HepG2 (cell line): ENCODE results near the gene BCDIN3D. TPM values are rescaled to one million over a fixed set of nuclear protein-coding genes. Genes with fewer than 3 reads are reported as not detected.

Source experiments
- ATAC-seq: fragments of 200-7000 bp; cut with Tn5 transposase; 3 replicates; pipeline ENCODE4 v1.9.1; 2020; ENCODE audit warnings: mild to moderate bottlenecking, moderate library complexity
- BruUV-seq: library from RNA; stranded (reverse); fragments of 400-500 nt; replicated peaks from 2 replicates; lab custom pipeline; 2021; lab: Mats Ljungman, UMichigan
- CTCF ChIA-PET: fragments of 300-600 bp; formaldehyde crosslinking; extraction: SDS; loops from one replicate; lab custom pipeline; 2021; ENCODE audit warnings: low total read pairs, inconsistent platforms, low intra/inter-chr PET ratio; lab: Yijun Ruan, JAX
- POLR2A ChIA-PET: fragments of 350-600 bp; sonication (Branson Sonifier 250); formaldehyde crosslinking; loops from one replicate; lab custom pipeline; 2020; ENCODE audit warnings: antibody characterized with exemption, inconsistent platforms; lab: Yijun Ruan, JAX
- DNase-seq: peaks from one replicate; pipeline ENCODE4 v3.0.0-alpha.2; 2015; ENCODE audit warnings: low spot score
- FAIRE-seq: peaks from 3 replicates; lab custom pipeline; 2011; peaks lifted over from hg19 to GRCh38; lab: Jason Lieb, UNC
- H2AFZ ChIP-seq: one replicate; pipeline ENCODE4 v1.6.1; 2011; ENCODE audit warnings: low read length, inconsistent platforms
- H3K27ac ChIP-seq: fragments of 300-600 bp; 3 replicates; pipeline ENCODE4 v1.8.0; 2011; ENCODE audit warnings: mixed run types, mild to moderate bottlenecking, mixed read lengths, low read length, inconsistent platforms; ENCODE audit not compliant: insufficient read depth; ENCODE audit errors: extremely low read length
- H3K27me3 ChIP-seq, 2 experiments: fragments of 200-600 bp in 1 of 2; 2 replicates in 1 of 2; 3 replicates in 1 of 2; pipeline versions ENCODE4 v1.6.0 to v1.8.0; 2011; ENCODE audit warnings: low read length in 2 of 2, mild to moderate bottlenecking in 2 of 2, moderate library complexity in 2 of 2, inconsistent platforms in 1 of 2; ENCODE audit not compliant: insufficient read depth in 2 of 2, control insufficient read depth in 1 of 2
- H3K36me3 ChIP-seq, 2 experiments: fragments of 200-600 bp in 1 of 2; replicated peaks in 1 of 2; 2 replicates in 1 of 2; 3 replicates in 1 of 2; pipeline versions ENCODE4 v1.5.1 to v1.8.0; 2011; ENCODE audit warnings: low read length in 2 of 2, inconsistent platforms in 1 of 2; ENCODE audit not compliant: insufficient read depth in 2 of 2, control insufficient read depth in 1 of 2
- H3K4me1 ChIP-seq: 2 replicates; pipeline ENCODE4 v1.5.1; 2012; ENCODE audit warnings: low read length, inconsistent platforms; ENCODE audit not compliant: insufficient read depth
- H3K4me2 ChIP-seq: 2 replicates; pipeline ENCODE4 v1.6.0; 2011; ENCODE audit warnings: low read depth, low read length, inconsistent platforms
- H3K4me3 ChIP-seq, 3 experiments: fragments of 200-600 bp in 1 of 3; sonication (generic), shearing (Covaris generic) in 1 of 3; replicated peaks in 1 of 3; 2 replicates each; pipeline ENCODE4 v1.5.1; 2011 to 2016; ENCODE audit warnings: low read length in 3 of 3, inconsistent platforms in 2 of 3, low read depth in 2 of 3, mild to moderate bottlenecking in 2 of 3, control low read depth in 1 of 3, mixed read lengths in 1 of 3; ENCODE audit not compliant: insufficient read depth in 1 of 3
- H3K79me2 ChIP-seq: one replicate; pipeline ENCODE4 v1.6.1; 2011; ENCODE audit warnings: low read length, inconsistent platforms; ENCODE audit not compliant: insufficient read depth
- H3K9ac ChIP-seq: 2 replicates; pipeline ENCODE4 v1.6.0; 2011; ENCODE audit warnings: mild to moderate bottlenecking, low read depth, low read length, inconsistent platforms; ENCODE audit not compliant: insufficient read depth
- H3K9me3 ChIP-seq: 2 replicates; pipeline ENCODE4 v1.5.1; 2012; ENCODE audit warnings: mild to moderate bottlenecking, low read length
- H4K20me1 ChIP-seq: 2 replicates; pipeline ENCODE4 v1.6.0; 2011; ENCODE audit warnings: inconsistent platforms, mild to moderate bottlenecking, low read length, moderate library complexity; ENCODE audit not compliant: insufficient read depth
- ARNT ChIP-seq: fragments of 450-650 bp; IDR thresholded peaks from 2 replicates; pipeline ENCODE4 v1.6.1; 2017
- MYNN ChIP-seq: sonication (generic); formaldehyde crosslinking; IDR thresholded peaks from 2 replicates; pipeline ENCODE4 v1.4.0; 2020; ENCODE audit warnings: mild to moderate bottlenecking, low read depth, missing genetic modification reagents
- RELA ChIP-seq: sonication (generic); formaldehyde crosslinking; IDR thresholded peaks from 2 replicates; pipeline ENCODE4 v1.4.0; 2020; ENCODE audit warnings: missing genetic modification reagents
- SRSF1 ChIP-seq: fragments of 200-400 bp; formaldehyde crosslinking; optimal IDR thresholded peaks from 2 replicates; pipeline ENCODE3; 2017; ENCODE audit warnings: mild to moderate bottlenecking, low read depth, low read length, moderate library complexity
- ZBTB20 ChIP-seq: sonication (generic); formaldehyde crosslinking; IDR thresholded peaks from 2 replicates; pipeline ENCODE4 v1.8.1; 2023; ENCODE audit warnings: missing genetic modification reagents, low read depth, mild to moderate bottlenecking, borderline replicate concordance
- ZNF660 ChIP-seq: sonication (generic); formaldehyde crosslinking; IDR thresholded peaks from 2 replicates; pipeline ENCODE4 v1.5.1; 2020; ENCODE audit warnings: mild to moderate bottlenecking, low read depth, missing genetic modification reagents, borderline replicate concordance
- ZSCAN21 ChIP-seq: sonication (generic); formaldehyde crosslinking; IDR thresholded peaks from 2 replicates; pipeline ENCODE4 v1.8.0; 2022; ENCODE audit warnings: mild to moderate bottlenecking, missing genetic modification reagents, moderate library complexity, borderline replicate concordance
- WGBS: methylation state at CpG from one replicate; pipeline ENCODE4 v1.1.6; 2017; ENCODE audit warnings: low lambda C conversion rate; 5-methylcytosine and 5-hydroxymethylcytosine counted together
- in situ Hi-C: cut with HindIII; loops from 2 replicates; pipeline ENCODE4 v1.10.0; 2017; ENCODE audit warnings: low pct_unique_long_range_greater_than_20kb; ENCODE audit not compliant: extremely low pct_ligation_motif_present
- intact Hi-C: fragments of 100-400 bp; cut with micrococcal nuclease; formaldehyde crosslinking; loops from one replicate; pipeline ENCODE4 v1.10.0; 2022; ENCODE audit not compliant: unreplicated experiment
- polyA plus RNA-seq, 8 experiments: library from polyadenylated mRNA; depleted of rRNA in 3 of 8; stranded (reverse) in 7 of 8; unstranded in 1 of 8; fragments of >200 nt; fragmentation: Illumina TruSeq in 4 of 8; extraction: Trizol in 4 of 8; gene quantifications; 2 replicates each; pipeline versions ENCODE4 v1.2.1 to v1.2.3, GENCODE V29; 2011 to 2016; ENCODE audit warnings: low read depth in 4 of 8, missing spikeins in 1 of 8, mixed read lengths in 1 of 8; ENCODE audit not compliant: insufficient read depth in 1 of 8
- total RNA-seq, 5 experiments: library from RNA; depleted of rRNA; stranded (reverse); fragments of >200 nt; fragmentation: Illumina TruSeq; extraction: Trizol; gene quantifications; 2 replicates each; pipeline ENCODE4 v1.2.3, GENCODE V29; 2016; ENCODE audit warnings: low read depth in 1 of 5
- TF ChIP-seq, protein P1 (sequence below), 2 experiments: IDR thresholded peaks; 2 replicates each; pipeline ENCODE4 v1.6.1; 2011 to 2012; ENCODE audit warnings: low read length in 2 of 2, borderline replicate concordance in 1 of 2, low read depth in 1 of 2, mild to moderate bottlenecking in 1 of 2, moderate library complexity in 1 of 2
- TF ChIP-seq, protein P2 (sequence below): sonication (generic); formaldehyde crosslinking; IDR thresholded peaks from 2 replicates; pipeline ENCODE4 v1.8.1; 2023; ENCODE audit warnings: mild to moderate bottlenecking, moderate library complexity, missing genetic modification reagents
- TF ChIP-seq, protein P3 (sequence below): sonication (generic); formaldehyde crosslinking; IDR thresholded peaks from 2 replicates; pipeline ENCODE4 v1.4.0; 2020; ENCODE audit warnings: mild to moderate bottlenecking, missing genetic modification reagents
- TF ChIP-seq, protein P4 (sequence below): sonication (generic); formaldehyde crosslinking; IDR thresholded peaks from 2 replicates; pipeline ENCODE4 v1.4.0; 2020; ENCODE audit warnings: missing genetic modification reagents

The BCDIN3D gene
- total and polyA plus RNA-seq, 2 of the 13 experiments (the other 11 are each of a cell fraction or from before 2014, with no cell fraction given), result 2.2 to 2.5 TPM

DNA sequence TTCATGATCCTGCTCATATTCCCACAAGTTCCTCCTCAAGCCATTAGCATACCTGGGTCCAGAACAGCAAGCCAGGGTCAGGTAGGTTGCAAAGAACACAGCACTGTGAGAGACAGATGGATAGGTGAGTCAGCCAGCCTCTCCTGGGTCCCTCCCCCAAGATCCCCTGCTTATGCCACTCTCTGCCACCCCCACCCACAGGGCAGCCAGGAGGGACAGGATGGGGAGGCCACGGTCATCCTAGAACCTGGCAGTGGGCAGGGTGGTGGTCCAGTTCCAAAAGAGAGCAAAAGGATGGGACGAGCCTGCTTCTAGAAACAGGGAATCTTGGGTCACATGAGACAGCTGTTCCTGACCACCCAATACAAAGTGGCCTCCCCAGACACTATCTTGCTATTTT is 48.1 kb upstream of the BCDIN3D start (continued):
- TF ChIP-seq, protein P1, sequence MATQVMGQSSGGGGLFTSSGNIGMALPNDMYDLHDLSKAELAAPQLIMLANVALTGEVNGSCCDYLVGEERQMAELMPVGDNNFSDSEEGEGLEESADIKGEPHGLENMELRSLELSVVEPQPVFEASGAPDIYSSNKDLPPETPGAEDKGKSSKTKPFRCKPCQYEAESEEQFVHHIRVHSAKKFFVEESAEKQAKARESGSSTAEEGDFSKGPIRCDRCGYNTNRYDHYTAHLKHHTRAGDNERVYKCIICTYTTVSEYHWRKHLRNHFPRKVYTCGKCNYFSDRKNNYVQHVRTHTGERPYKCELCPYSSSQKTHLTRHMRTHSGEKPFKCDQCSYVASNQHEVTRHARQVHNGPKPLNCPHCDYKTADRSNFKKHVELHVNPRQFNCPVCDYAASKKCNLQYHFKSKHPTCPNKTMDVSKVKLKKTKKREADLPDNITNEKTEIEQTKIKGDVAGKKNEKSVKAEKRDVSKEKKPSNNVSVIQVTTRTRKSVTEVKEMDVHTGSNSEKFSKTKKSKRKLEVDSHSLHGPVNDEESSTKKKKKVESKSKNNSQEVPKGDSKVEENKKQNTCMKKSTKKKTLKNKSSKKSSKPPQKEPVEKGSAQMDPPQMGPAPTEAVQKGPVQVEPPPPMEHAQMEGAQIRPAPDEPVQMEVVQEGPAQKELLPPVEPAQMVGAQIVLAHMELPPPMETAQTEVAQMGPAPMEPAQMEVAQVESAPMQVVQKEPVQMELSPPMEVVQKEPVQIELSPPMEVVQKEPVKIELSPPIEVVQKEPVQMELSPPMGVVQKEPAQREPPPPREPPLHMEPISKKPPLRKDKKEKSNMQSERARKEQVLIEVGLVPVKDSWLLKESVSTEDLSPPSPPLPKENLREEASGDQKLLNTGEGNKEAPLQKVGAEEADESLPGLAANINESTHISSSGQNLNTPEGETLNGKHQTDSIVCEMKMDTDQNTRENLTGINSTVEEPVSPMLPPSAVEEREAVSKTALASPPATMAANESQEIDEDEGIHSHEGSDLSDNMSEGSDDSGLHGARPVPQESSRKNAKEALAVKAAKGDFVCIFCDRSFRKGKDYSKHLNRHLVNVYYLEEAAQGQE (IDR thresholded peaks at IDR 0.05; ENCODE audit: borderline replicate concordance in 1 of 2, low read depth in 1 of 2, low read length in 2 of 2), result no peak
- no peak for TF ChIP-seq ZSCAN21 (CRISPR knock-in tag)
- TF ChIP-seq, protein P2, sequence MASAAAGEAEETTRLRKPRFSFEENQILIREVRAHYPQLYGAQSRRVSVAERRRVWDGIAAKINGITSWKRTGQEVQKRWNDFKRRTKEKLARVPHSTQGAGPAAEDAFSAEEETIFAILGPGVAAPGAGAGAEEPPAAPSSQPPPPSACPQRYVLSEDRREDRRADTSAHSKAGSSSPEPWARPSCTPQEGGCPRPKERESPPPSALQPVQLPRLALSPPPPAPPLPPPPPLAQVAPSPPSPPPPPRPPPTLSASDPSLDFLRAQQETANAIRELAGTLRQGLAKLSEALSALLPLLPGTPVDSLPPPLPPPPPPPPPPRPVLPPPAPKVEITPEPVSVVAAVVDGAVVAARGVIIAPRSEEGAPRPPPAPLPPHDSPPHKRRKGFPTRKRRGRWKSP (CRISPR knock-in tag), result no peak

DNA sequence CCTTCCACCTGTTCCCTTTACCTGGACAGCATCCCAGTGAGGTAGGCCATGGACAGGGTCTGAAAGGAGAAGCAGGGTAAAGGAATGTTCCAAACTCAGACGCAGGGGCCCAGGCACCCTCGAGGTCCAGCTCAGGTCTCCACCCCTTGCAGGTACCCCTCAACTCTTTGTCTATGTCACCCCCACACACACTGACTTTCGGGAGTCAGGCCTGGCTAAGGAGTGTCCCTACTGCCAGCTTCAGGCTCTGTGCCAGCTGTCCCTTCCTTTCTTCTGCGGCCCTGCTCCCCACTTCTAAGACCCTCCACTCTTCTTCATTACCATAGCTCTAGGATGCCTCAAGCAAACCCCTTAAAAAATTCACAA is 47.2 kb upstream of the BCDIN3D start:
- Histone ChIP-seq H3K27me3 (peaks cover 6 to 61% of the 10 kb centered on the region in 2 experiments; a peak in 4 of 5 replicates), H4K20me1 (no peaks in the 10 kb centered on the region), H3K79me2 (no peaks in the 10 kb centered on the region), H3K27ac (no peak overlapping the region), H2AFZ (no peak overlapping the region), H3K4me3 (no peak overlapping the region), H3K36me3 (no peaks in the 10 kb centered on the region), H3K9me3 (no peaks in the 10 kb centered on the region), H3K4me2 (no peak overlapping the region), H3K4me1 (peaks cover 44% of the 10 kb centered on the region), H3K9ac (no peak overlapping the region)
- no peak for FAIRE-seq
- WGBS, result 10% methylated on average over 4 of the region's 4 CpGs
- ATAC-seq, result no peak
- no TSS peak for BruUV-seq
- intact Hi-C loops, result no loop called here
- ChIA-PET CTCF (no interaction called here), POLR2A (no interaction called here)
- in situ Hi-C loops, result no loop called here
- no peak for DNase-seq
- TF ChIP-seq ZBTB20 (no peak), ARNT (no peak), RELA (CRISPR knock-in tag) (no peak), ZNF660 (CRISPR knock-in tag) (no peak), MYNN (CRISPR knock-in tag) (no peak), SRSF1 (no peak)
- TF ChIP-seq, protein P3, sequence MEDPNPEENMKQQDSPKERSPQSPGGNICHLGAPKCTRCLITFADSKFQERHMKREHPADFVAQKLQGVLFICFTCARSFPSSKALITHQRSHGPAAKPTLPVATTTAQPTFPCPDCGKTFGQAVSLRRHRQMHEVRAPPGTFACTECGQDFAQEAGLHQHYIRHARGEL (CRISPR knock-in tag), result no peak
- TF ChIP-seq, protein P4, sequence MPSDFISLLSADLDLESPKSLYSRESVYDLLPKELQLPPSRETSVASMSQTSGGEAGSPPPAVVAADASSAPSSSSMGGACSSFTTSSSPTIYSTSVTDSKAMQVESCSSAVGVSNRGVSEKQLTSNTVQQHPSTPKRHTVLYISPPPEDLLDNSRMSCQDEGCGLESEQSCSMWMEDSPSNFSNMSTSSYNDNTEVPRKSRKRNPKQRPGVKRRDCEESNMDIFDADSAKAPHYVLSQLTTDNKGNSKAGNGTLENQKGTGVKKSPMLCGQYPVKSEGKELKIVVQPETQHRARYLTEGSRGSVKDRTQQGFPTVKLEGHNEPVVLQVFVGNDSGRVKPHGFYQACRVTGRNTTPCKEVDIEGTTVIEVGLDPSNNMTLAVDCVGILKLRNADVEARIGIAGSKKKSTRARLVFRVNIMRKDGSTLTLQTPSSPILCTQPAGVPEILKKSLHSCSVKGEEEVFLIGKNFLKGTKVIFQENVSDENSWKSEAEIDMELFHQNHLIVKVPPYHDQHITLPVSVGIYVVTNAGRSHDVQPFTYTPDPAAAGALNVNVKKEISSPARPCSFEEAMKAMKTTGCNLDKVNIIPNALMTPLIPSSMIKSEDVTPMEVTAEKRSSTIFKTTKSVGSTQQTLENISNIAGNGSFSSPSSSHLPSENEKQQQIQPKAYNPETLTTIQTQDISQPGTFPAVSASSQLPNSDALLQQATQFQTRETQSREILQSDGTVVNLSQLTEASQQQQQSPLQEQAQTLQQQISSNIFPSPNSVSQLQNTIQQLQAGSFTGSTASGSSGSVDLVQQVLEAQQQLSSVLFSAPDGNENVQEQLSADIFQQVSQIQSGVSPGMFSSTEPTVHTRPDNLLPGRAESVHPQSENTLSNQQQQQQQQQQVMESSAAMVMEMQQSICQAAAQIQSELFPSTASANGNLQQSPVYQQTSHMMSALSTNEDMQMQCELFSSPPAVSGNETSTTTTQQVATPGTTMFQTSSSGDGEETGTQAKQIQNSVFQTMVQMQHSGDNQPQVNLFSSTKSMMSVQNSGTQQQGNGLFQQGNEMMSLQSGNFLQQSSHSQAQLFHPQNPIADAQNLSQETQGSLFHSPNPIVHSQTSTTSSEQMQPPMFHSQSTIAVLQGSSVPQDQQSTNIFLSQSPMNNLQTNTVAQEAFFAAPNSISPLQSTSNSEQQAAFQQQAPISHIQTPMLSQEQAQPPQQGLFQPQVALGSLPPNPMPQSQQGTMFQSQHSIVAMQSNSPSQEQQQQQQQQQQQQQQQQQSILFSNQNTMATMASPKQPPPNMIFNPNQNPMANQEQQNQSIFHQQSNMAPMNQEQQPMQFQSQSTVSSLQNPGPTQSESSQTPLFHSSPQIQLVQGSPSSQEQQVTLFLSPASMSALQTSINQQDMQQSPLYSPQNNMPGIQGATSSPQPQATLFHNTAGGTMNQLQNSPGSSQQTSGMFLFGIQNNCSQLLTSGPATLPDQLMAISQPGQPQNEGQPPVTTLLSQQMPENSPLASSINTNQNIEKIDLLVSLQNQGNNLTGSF (CRISPR knock-in tag), result no peak
